Liver (tissue), 9 donors: ENCODE results near the gene TXNRD2. TPM values are rescaled to one million over a fixed set of nuclear protein-coding genes. Genes with fewer than 3 reads are reported as not detected.

Source experiments
- DNase-seq: peaks from one replicate; pipeline ENCODE4 v3.0.0-alpha.2; 2017; ENCODE audit warnings: low spot score
- H3K27ac ChIP-seq, 2 donors: one replicate each; pipeline ENCODE4 v1.7.0; 2013; ENCODE audit warnings: inconsistent platforms in 2 of 2, low read length in 2 of 2, control low read depth in 1 of 2, low read depth in 1 of 2, mild to moderate bottlenecking in 1 of 2
- H3K27me3 ChIP-seq, 4 donors: one replicate each; pipeline versions ENCODE4 v1.6.1 to v1.7.0; 2013; ENCODE audit warnings: low read length in 3 of 4, inconsistent platforms in 1 of 4, mild to moderate bottlenecking in 1 of 4, moderate library complexity in 1 of 4; ENCODE audit not compliant: control insufficient read depth in 4 of 4, insufficient read depth in 4 of 4
- H3K36me3 ChIP-seq, 4 donors: one replicate each; pipeline versions ENCODE4 v1.6.1 to v1.7.0; 2013; ENCODE audit warnings: low read length in 3 of 4, mild to moderate bottlenecking in 3 of 4, low read depth in 1 of 4, moderate library complexity in 1 of 4; ENCODE audit not compliant: control insufficient read depth in 4 of 4, insufficient read depth in 3 of 4
- H3K4me1 ChIP-seq, 4 donors: one replicate each; pipeline versions ENCODE4 v1.6.1 to v1.7.0; 2013; ENCODE audit warnings: low read length in 3 of 4, mild to moderate bottlenecking in 3 of 4, moderate library complexity in 1 of 4; ENCODE audit not compliant: control insufficient read depth in 4 of 4, insufficient read depth in 4 of 4
- H3K4me3 ChIP-seq, 3 donors: one replicate each; pipeline versions ENCODE4 v1.6.1 to v1.7.0; 2013; ENCODE audit warnings: low read length in 3 of 3, control low read depth in 1 of 3, low read depth in 1 of 3, mild to moderate bottlenecking in 1 of 3
- H3K9ac ChIP-seq, 2 donors: one replicate each; pipeline ENCODE4 v1.7.0; 2013; ENCODE audit warnings: low read length in 2 of 2, mild to moderate bottlenecking in 2 of 2, moderate library complexity in 2 of 2, control low read depth in 1 of 2, low read depth in 1 of 2
- H3K9me3 ChIP-seq, 4 donors: one replicate each; pipeline versions ENCODE4 v1.6.1 to v1.7.0; 2013; ENCODE audit warnings: low read length in 3 of 4; ENCODE audit not compliant: control insufficient read depth in 4 of 4
- ATF3 ChIP-seq: IDR thresholded peaks from 2 replicates; pipeline ENCODE4 v1.6.1; 2016; ENCODE audit warnings: antibody characterized with exemption
- CTCF ChIP-seq: fragments of 150-350 bp; IDR thresholded peaks from 2 replicates; pipeline ENCODE4 v1.5.1; 2017; ENCODE audit warnings: improper control_type of control experiment, low read depth, low read length; ENCODE audit not compliant: missing input control
- EGR1 ChIP-seq, 2 donors: IDR thresholded peaks; 2 replicates each; pipeline ENCODE4 v1.6.1; 2016 to 2018; ENCODE audit warnings: antibody characterized with exemption in 2 of 2, low read depth in 2 of 2
- FOXA1 ChIP-seq: IDR thresholded peaks from 2 replicates; pipeline ENCODE4 v1.6.1; 2016; ENCODE audit warnings: antibody characterized with exemption
- FOXA2 ChIP-seq: IDR thresholded peaks from 2 replicates; pipeline ENCODE4 v1.6.1; 2016; ENCODE audit warnings: antibody characterized with exemption
- GABPA ChIP-seq, 2 donors: IDR thresholded peaks in 1 of 2; conservative IDR thresholded peaks in 1 of 2; 2 replicates each; pipeline ENCODE4 v1.6.1; 2016; ENCODE audit warnings: antibody characterized with exemption in 2 of 2, mild to moderate bottlenecking in 1 of 2, moderate library complexity in 1 of 2
- HNF4A ChIP-seq, 2 donors: conservative IDR thresholded peaks; 2 replicates each; pipeline ENCODE4 v1.6.1; 2016; ENCODE audit warnings: antibody characterized with exemption in 2 of 2, mild to moderate bottlenecking in 2 of 2
- HNF4G ChIP-seq: IDR thresholded peaks from 2 replicates; pipeline ENCODE4 v1.6.1; 2016; ENCODE audit warnings: antibody characterized with exemption
- JUND ChIP-seq, 2 donors: IDR thresholded peaks; 2 replicates each; pipeline ENCODE4 v1.6.1; 2016; ENCODE audit warnings: antibody characterized with exemption in 2 of 2
- MAX ChIP-seq: IDR thresholded peaks from 2 replicates; pipeline ENCODE4 v1.6.1; 2016; ENCODE audit warnings: antibody characterized with exemption
- NR2F2 ChIP-seq: IDR thresholded peaks from 2 replicates; pipeline ENCODE4 v1.6.1; 2016; ENCODE audit warnings: antibody characterized with exemption
- RAD21 ChIP-seq, 2 donors: IDR thresholded peaks; 2 replicates each; pipeline ENCODE4 v1.6.1; 2016; ENCODE audit warnings: antibody characterized with exemption in 2 of 2, mild to moderate bottlenecking in 2 of 2
- REST ChIP-seq: IDR thresholded peaks from 2 replicates; pipeline ENCODE4 v1.6.1; 2016; ENCODE audit warnings: antibody characterized with exemption, mild to moderate bottlenecking
- RXRA ChIP-seq, 2 donors: IDR thresholded peaks; 2 replicates each; pipeline ENCODE4 v1.6.1; 2017 to 2018; ENCODE audit warnings: antibody characterized with exemption in 2 of 2, mild to moderate bottlenecking in 1 of 2
- SP1 ChIP-seq: IDR thresholded peaks from 2 replicates; pipeline ENCODE4 v1.6.1; 2018; ENCODE audit warnings: antibody characterized with exemption, mild to moderate bottlenecking
- TAF1 ChIP-seq: conservative IDR thresholded peaks from 2 replicates; pipeline ENCODE4 v1.6.1; 2016; ENCODE audit warnings: antibody characterized with exemption, mild to moderate bottlenecking
- YY1 ChIP-seq: IDR thresholded peaks from 2 replicates; pipeline ENCODE4 v1.6.1; 2016; ENCODE audit warnings: antibody characterized with exemption, mild to moderate bottlenecking
- ZBTB33 ChIP-seq: IDR thresholded peaks from 2 replicates; pipeline ENCODE4 v1.6.1; 2016; ENCODE audit warnings: antibody characterized with exemption
- WGBS: extraction: QIAGEN DNeasy Blood & Tissue Kit; methylation state at CpG from one replicate; pipeline ENCODE4 v1.1.7; 2013; 5-methylcytosine and 5-hydroxymethylcytosine counted together
- polyA plus RNA-seq, 2 donors: library from polyadenylated mRNA; stranded (reverse) in 1 of 2; unstranded in 1 of 2; fragments of 200-250 nt in 1 of 2; fragments of >200 nt in 1 of 2; fragmentation: Nextera tagmentation in 1 of 2; extraction: Ambion mirVana in 1 of 2; gene quantifications; one replicate each; pipeline versions ENCODE4 v1.2.1 to v1.2.3, GENCODE V29; 2013 to 2015
- total RNA-seq, 2 donors: library from RNA; depleted of rRNA; stranded (reverse); fragments of >200 nt; gene quantifications; one replicate each; pipeline ENCODE4 v1.2.3, GENCODE V29; 2014
- donor health status: healthy.
- donor health status: healthy.
- donor health status: healthy.
- donor health status: healthy.
- donor health status: healthy.

TXNRD2 gene
- total and polyA plus RNA-seq, 4 donors, result 22.2 to 41.3 (median 33.6) TPM

- Histone ChIP-seq H3K4me3 (no peak overlapping the region), H3K9me3 (no peaks in the 10 kb centered on the region), H3K27me3 (no peaks in the 10 kb centered on the region), H3K4me1 (peaks cover 23 to 51% (median 41%) of the 10 kb centered on the region in 4 donors), H3K36me3 (peaks cover 0 to 8% (median 2%) of the 10 kb centered on the region in 4 donors), H3K9ac (peak overlapping the region in 1 of 2 donors; percentile 24), H3K27ac (peak overlapping the region; percentile 85 to 91)
- TF ChIP-seq JUND (IDR thresholded peaks at IDR 0.05), result no peak
- TF ChIP-seq MAX, result no peak
- TF ChIP-seq EGR1 (IDR thresholded peaks at IDR 0.05; ENCODE audit: low read depth in 2 of 2), result no peak
- no peak for TF ChIP-seq FOXA2
- no peak for TF ChIP-seq FOXA1
- no peak for DNase-seq
- WGBS, result 78% methylated on average over 9 of the region's 9 CpGs
Observed at GRCh38 chr22:19972251-19972650, 30.6 kb upstream of the TXNRD2 start.

GRCh38 chr22:19971276-19972124 lies 29.9 kb upstream of the TXNRD2 start:
- no peaks in the 10 kb centered on the region for H3K9me3 ChIP-seq
- H3K27me3 ChIP-seq, result no peaks in the 10 kb centered on the region
- H3K36me3 ChIP-seq, result peaks cover 0 to 15% (median 3%) of the 10 kb centered on the region in 4 donors
- WGBS, result 49% methylated on average over 28 of the region's 28 CpGs
- H3K9ac ChIP-seq, result peak overlapping the region in 1 of 2 donors; percentile 24
- peaks cover 23 to 56% (median 41%) of the 10 kb centered on the region in 4 donors for H3K4me1 ChIP-seq
- H3K27ac ChIP-seq, result peak overlapping the region; percentile 85 to 91
- TF ChIP-seq SP1, result peak; percentile 56
- no peak for TF ChIP-seq FOXA2
- peak in 1 of 2 donors; percentile 21 for TF ChIP-seq RXRA (IDR thresholded peaks at IDR 0.05)
- TF ChIP-seq HNF4A (conservative IDR thresholded peaks at IDR 0.05), result peak; percentile 7 to 44
- H3K4me3 ChIP-seq, result no peak overlapping the region
- no peak for DNase-seq

- peak; percentile 87 for DNase-seq
- Histone ChIP-seq H3K9ac (peak overlapping the region in 1 of 2 donors; percentile 3), H3K4me3 (no peak overlapping the region), H3K4me1 (peaks cover 23 to 56% (median 41%) of the 10 kb centered on the region in 4 donors), H3K27me3 (no peaks in the 10 kb centered on the region), H3K27ac (peak overlapping the region; percentile 85 to 91), H3K36me3 (peaks cover 0 to 20% (median 4%) of the 10 kb centered on the region in 4 donors), H3K9me3 (no peaks in the 10 kb centered on the region)
- 24% methylated on average over 25 of the region's 25 CpGs for WGBS
- TF ChIP-seq GABPA (IDR thresholded peaks at IDR 0.05 in 1 of 2, conservative IDR thresholded peaks at IDR 0.05 in 1 of 2) (peak in 1 of 2 donors; percentile 64), ZBTB33 (no peak), HNF4G (peak; percentile 98), REST (peak; percentile 88), NR2F2 (peak; percentile 90), ATF3 (no peak), CTCF (peak; percentile 83), RXRA (IDR thresholded peaks at IDR 0.05) (peak; percentile 100), TAF1 (no peak), YY1 (peak; percentile 86), RAD21 (IDR thresholded peaks at IDR 0.05) (peak; percentile 88 to 92), SP1 (peak; percentile 99), FOXA1 (peak; percentile 77), FOXA2 (peak; percentile 53)
Observed at GRCh38 chr22:19970479-19971275, 29.1 kb upstream of the TXNRD2 start.
